B cell (primary cell): ENCODE data around the gene PICK1. TPM values are rescaled to one million over a fixed set of nuclear protein-coding genes. Genes with fewer than 3 reads are reported as not detected.

Experiments used
- ATAC-seq: fragments of 200-7000 bp; cut with Tn5 transposase; one replicate; pipeline ENCODE4 v1.10.0; 2021; ENCODE audit warnings: low read depth, mild to moderate bottlenecking, moderate number of reproducible peaks, moderate library complexity
- CTCF ChIA-PET: fragments of 350-600 bp; sonication (Branson Sonifier 250); formaldehyde crosslinking; loops from one replicate; lab custom pipeline; 2021; ENCODE audit warnings: antibody characterized with exemption, inconsistent platforms; lab: Charles Lee
- POLR2A ChIA-PET: fragments of 350-600 bp; sonication (Branson Sonifier 250); formaldehyde crosslinking; loops from one replicate; lab custom pipeline; 2021; ENCODE audit warnings: antibody characterized with exemption; lab: Charles Lee
- DNase-seq: peaks from one replicate; pipeline ENCODE4 v3.0.0; 2013
- H2AFZ ChIP-seq: 2 replicates; pipeline ENCODE4 v1.6.1; 2012; ENCODE audit warnings: mild to moderate bottlenecking, low read depth, low read length; ENCODE audit not compliant: insufficient read depth, poor library complexity, severe bottlenecking
- H3K27ac ChIP-seq, 2 donors: 1 replicate in 1 of 2; 2 replicates in 1 of 2; pipeline ENCODE4 v1.5.1; 2012 to 2013; ENCODE audit warnings: low read length in 2 of 2, mild to moderate bottlenecking in 2 of 2, moderate library complexity in 1 of 2
- H3K27me3 ChIP-seq, 4 experiments: fragments of 200-600 bp in 1 of 4; sonication (generic) in 1 of 4; replicated peaks in 1 of 4; 1 replicate in 2 of 4; 2 replicates in 2 of 4; pipeline versions ENCODE4 v1.6.1 to v1.7.0; 2013 to 2016; ENCODE audit warnings: low read length in 3 of 4, mild to moderate bottlenecking in 2 of 4, mixed read lengths in 1 of 4, moderate library complexity in 1 of 4; ENCODE audit not compliant: insufficient read depth in 4 of 4, control insufficient read depth in 3 of 4; ENCODE audit errors: control extremely low read depth in 1 of 4
- H3K36me3 ChIP-seq, 2 experiments: replicated peaks in 1 of 2; 1 replicate in 1 of 2; 2 replicates in 1 of 2; pipeline versions ENCODE4 v1.6.1 to v1.7.1; 2013; ENCODE audit warnings: low read length in 1 of 2; ENCODE audit not compliant: insufficient read depth in 2 of 2, control insufficient read depth in 1 of 2; ENCODE audit errors: control extremely low read depth in 1 of 2, extremely low read depth in 1 of 2
- H3K4me1 ChIP-seq, 2 donors: fragments of 200-600 bp in 1 of 2; sonication (generic) in 1 of 2; 1 replicate in 1 of 2; 2 replicates in 1 of 2; pipeline versions ENCODE4 v1.5.1 to v1.6.1; 2013 to 2017; ENCODE audit warnings: low read length in 2 of 2; ENCODE audit not compliant: control insufficient read depth in 2 of 2, insufficient read depth in 2 of 2
- H3K4me2 ChIP-seq: replicated peaks from 2 replicates; pipeline ENCODE3; 2012; ENCODE audit warnings: mild to moderate bottlenecking, low read depth, low read length; ENCODE audit not compliant: poor library complexity, severe bottlenecking
- H3K4me3 ChIP-seq, 5 experiments: fragments of 200-600 bp in 1 of 5; sonication (generic) in 1 of 5; 1 replicate in 3 of 5; 2 replicates in 2 of 5; pipeline versions ENCODE4 v1.5.1 to v1.7.0; 2011 to 2016; ENCODE audit warnings: low read length in 4 of 5, mild to moderate bottlenecking in 4 of 5, low read depth in 2 of 5, control low read depth in 1 of 5, moderate library complexity in 1 of 5; ENCODE audit not compliant: insufficient read depth in 1 of 5; ENCODE audit errors: control extremely low read depth in 1 of 5, extremely low read depth in 1 of 5
- H3K79me2 ChIP-seq: fragments of 200-600 bp; sonication (generic); one replicate; pipeline ENCODE4 v1.6.0; 2016; ENCODE audit warnings: low read length; ENCODE audit not compliant: control insufficient read depth, insufficient read depth
- H3K9ac ChIP-seq: fragments of 200-600 bp; sonication (generic); 2 replicates; pipeline ENCODE4 v1.6.1; 2017; ENCODE audit warnings: mild to moderate bottlenecking, low read length, moderate library complexity
- H3K9me3 ChIP-seq, 3 donors: one replicate each; pipeline versions ENCODE4 v1.6.1 to v1.7.1; 2013; ENCODE audit warnings: low read length in 2 of 3; ENCODE audit not compliant: control insufficient read depth in 2 of 3, insufficient read depth in 1 of 3; ENCODE audit errors: control extremely low read depth in 1 of 3
- H4K20me1 ChIP-seq: 2 replicates; pipeline ENCODE4 v1.6.0; 2012; ENCODE audit warnings: mild to moderate bottlenecking, low read length; ENCODE audit not compliant: insufficient read depth, control insufficient read depth, poor library complexity, severe bottlenecking
- H3K27ac Mint-ChIP-seq: one replicate; pipeline ENCODE4 v1.8.0; 2021; ENCODE audit warnings: mixed read lengths
- H3K27me3 Mint-ChIP-seq: one replicate; pipeline ENCODE4 v1.8.0; 2021; ENCODE audit warnings: mixed read lengths
- H3K4me1 Mint-ChIP-seq: one replicate; pipeline ENCODE4 v1.8.0; 2021; ENCODE audit warnings: mixed read lengths
- H3K4me3 Mint-ChIP-seq: one replicate; pipeline ENCODE4 v1.8.0; 2021; ENCODE audit warnings: mixed read lengths
- H3K9me3 Mint-ChIP-seq: one replicate; pipeline ENCODE4 v1.8.0; 2022; ENCODE audit warnings: mixed read lengths; ENCODE audit not compliant: insufficient read depth
- EZH2 ChIP-seq: IDR thresholded peaks from 2 replicates; pipeline ENCODE4 v1.6.1; 2012; ENCODE audit warnings: borderline replicate concordance, low read depth, mild to moderate bottlenecking, moderate library complexity, low read length; ENCODE audit not compliant: insufficient read depth, poor library complexity, severe bottlenecking
- WGBS: methylation state at CpG from one replicate; pipeline ENCODE4 v1.1.5; 2013; ENCODE audit warnings: missing lambda C conversion rate; ENCODE audit not compliant: insufficient coverage; 5-methylcytosine and 5-hydroxymethylcytosine counted together
- intact Hi-C: fragments of 100-400 bp; cut with micrococcal nuclease; formaldehyde crosslinking; loops from one replicate; pipeline ENCODE4 v1.10.0; 2022
- polyA plus RNA-seq: library from polyadenylated mRNA; depleted of rRNA; stranded (reverse); fragments of >200 nt; gene quantifications from 2 replicates; pipeline ENCODE4 v1.2.3, GENCODE V29; 2012
- total RNA-seq, 2 donors: library from RNA; stranded (reverse); fragments of 120-200 nt in 1 of 2; gene quantifications; 1 replicate in 1 of 2; 2 replicates in 1 of 2; pipeline versions ENCODE4 v1.2.3 to v1.2.4, GENCODE V29; 2013 to 2022
- TF ChIP-seq, protein P1 (sequence below): fragments of 200-600 bp; IDR thresholded peaks from one replicate; pipeline ENCODE4 v1.8.0; 2022; ENCODE audit warnings: antibody characterized with exemption, mild to moderate bottlenecking

The PICK1 gene
- total and polyA plus RNA-seq, 2 donors (not counting 1 experiment from before 2014, with no cell fraction given) = 34.2 to 37.4 TPM

DNA sequence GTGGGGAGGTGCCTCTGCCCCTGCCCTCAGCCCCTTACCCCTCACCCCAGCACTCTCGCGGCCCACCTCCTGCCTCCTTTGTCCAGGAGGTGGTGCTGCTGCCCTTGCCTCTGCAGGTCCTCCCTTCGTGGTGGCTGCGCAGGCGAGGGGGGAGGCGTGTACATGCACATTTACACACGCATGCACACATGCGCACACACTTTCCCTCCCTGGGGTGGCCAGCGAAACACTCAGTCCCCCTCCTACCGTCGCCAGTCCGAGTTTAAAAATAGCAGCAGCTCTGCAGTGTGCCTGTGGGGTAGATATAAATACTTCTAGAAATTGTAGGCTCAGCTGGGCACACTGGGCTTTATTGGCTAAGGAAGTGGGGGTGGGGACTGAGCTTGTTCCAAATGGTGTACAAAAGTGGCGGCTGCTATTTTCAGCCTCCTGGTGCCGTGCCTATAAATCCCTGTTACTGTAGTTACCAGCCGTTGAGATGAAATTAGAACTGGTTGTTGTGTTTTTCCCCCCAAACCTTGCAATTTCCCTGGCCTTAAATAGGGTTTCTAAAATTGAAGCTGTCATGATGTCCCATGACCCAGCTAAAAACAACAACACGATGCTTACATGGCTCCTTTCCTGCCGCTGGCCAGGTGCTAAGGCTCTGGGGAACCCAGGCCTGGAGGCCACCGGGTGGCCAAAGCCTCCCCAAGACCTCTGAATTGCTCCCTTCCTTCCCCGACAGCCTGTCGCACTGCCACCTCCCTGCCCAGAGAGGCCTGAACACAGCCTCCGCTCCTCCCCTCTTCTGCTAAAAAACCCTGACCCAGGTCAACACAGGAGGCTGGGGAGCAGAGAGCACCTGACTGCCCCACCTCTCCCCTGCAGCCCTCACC lies 12.4 kb downstream of the PICK1 start:
- H3K36me3 ChIP-seq = peaks cover 0 to 79% of the 10 kb centered on the region in 2 experiments
- DNase-seq = no peak
- H3K9me3 Mint-ChIP-seq = no peaks in the 10 kb centered on the region
- no peaks in the 10 kb centered on the region for H4K20me1 ChIP-seq
- no peak overlapping the region for H3K4me3 ChIP-seq
- TF ChIP-seq EZH2 = no peak
- TF ChIP-seq, protein P1, sequence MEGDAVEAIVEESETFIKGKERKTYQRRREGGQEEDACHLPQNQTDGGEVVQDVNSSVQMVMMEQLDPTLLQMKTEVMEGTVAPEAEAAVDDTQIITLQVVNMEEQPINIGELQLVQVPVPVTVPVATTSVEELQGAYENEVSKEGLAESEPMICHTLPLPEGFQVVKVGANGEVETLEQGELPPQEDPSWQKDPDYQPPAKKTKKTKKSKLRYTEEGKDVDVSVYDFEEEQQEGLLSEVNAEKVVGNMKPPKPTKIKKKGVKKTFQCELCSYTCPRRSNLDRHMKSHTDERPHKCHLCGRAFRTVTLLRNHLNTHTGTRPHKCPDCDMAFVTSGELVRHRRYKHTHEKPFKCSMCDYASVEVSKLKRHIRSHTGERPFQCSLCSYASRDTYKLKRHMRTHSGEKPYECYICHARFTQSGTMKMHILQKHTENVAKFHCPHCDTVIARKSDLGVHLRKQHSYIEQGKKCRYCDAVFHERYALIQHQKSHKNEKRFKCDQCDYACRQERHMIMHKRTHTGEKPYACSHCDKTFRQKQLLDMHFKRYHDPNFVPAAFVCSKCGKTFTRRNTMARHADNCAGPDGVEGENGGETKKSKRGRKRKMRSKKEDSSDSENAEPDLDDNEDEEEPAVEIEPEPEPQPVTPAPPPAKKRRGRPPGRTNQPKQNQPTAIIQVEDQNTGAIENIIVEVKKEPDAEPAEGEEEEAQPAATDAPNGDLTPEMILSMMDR = no peak
- H2AFZ ChIP-seq = no peak overlapping the region
- intact Hi-C loops = no loop called here
- CTCF ChIA-PET = interaction anchor here (2.0 kb wide), 1 partner anchor 17 kb away, joined by 7 read pairs; no protein-coding TSS in a partner anchor
- H3K79me2 ChIP-seq = no peaks in the 10 kb centered on the region
- no peak overlapping the region for H3K4me2 ChIP-seq
- POLR2A ChIA-PET = no interaction called here
- H3K9me3 ChIP-seq = no peaks in the 10 kb centered on the region
- no peak overlapping the region for H3K27ac ChIP-seq
- no peaks in the 10 kb centered on the region for H3K27me3 ChIP-seq
- H3K4me3 Mint-ChIP-seq = no peak overlapping the region
- WGBS = 85% methylated on average over 11 of the region's 21 CpGs
- no peak overlapping the region for H3K9ac ChIP-seq
- H3K27ac Mint-ChIP-seq = no peak overlapping the region
- no peak for ATAC-seq
- no peaks in the 10 kb centered on the region for H3K27me3 Mint-ChIP-seq
- no peaks in the 10 kb centered on the region for H3K4me1 Mint-ChIP-seq
- no peaks in the 10 kb centered on the region for H3K4me1 ChIP-seq

GRCh38 chr22:38070250-38070921 lies 13.2 kb downstream of the PICK1 start:
- TF ChIP-seq, protein P1 = no peak
- no peak for TF ChIP-seq EZH2
- no peak overlapping the region for H3K27ac ChIP-seq
- DNase-seq (no peak), ATAC-seq (no peak)
- H4K20me1 ChIP-seq = no peaks in the 10 kb centered on the region
- Mint-ChIP-seq H3K27ac (no peak overlapping the region), H3K9me3 (no peaks in the 10 kb centered on the region), H3K4me3 (no peak overlapping the region), H3K27me3 (no peaks in the 10 kb centered on the region), H3K4me1 (no peaks in the 10 kb centered on the region)
- intact Hi-C loops = no loop called here
- POLR2A ChIA-PET = no interaction called here
- 94% methylated on average over 6 of the region's 11 CpGs for WGBS
- H3K79me2 ChIP-seq = no peaks in the 10 kb centered on the region
- CTCF ChIA-PET = interaction anchor here (2.0 kb wide), 1 partner anchor 18 kb away, joined by 7 read pairs; no protein-coding TSS in a partner anchor
- H3K36me3 ChIP-seq = peaks cover 0 to 75% of the 10 kb centered on the region in 2 experiments
- no peak overlapping the region for H3K4me2 ChIP-seq
- no peak overlapping the region for H3K9ac ChIP-seq
- H3K9me3 ChIP-seq = no peaks in the 10 kb centered on the region
- no peak overlapping the region for H2AFZ ChIP-seq
- H3K4me3 ChIP-seq = no peak overlapping the region
- H3K4me1 ChIP-seq = no peaks in the 10 kb centered on the region
- no peaks in the 10 kb centered on the region for H3K27me3 ChIP-seq
